Measurements from ENCODE around the gene LIG3.
"Not testable (repeated sequence)": the region's sequence is repeated elsewhere in the genome, so short reads cannot be mapped to it uniquely, and the experiment has no call there.

LIG3 gene

GRCh38 chr17:35045458-35045979 is 65.2 kb downstream of the LIG3 start:
- not testable (repeated sequence) for DNase-seq

GRCh38 chr17:35046245-35046644 is 65.9 kb downstream of the LIG3 start:
- DNase-seq: no peak

DNA sequence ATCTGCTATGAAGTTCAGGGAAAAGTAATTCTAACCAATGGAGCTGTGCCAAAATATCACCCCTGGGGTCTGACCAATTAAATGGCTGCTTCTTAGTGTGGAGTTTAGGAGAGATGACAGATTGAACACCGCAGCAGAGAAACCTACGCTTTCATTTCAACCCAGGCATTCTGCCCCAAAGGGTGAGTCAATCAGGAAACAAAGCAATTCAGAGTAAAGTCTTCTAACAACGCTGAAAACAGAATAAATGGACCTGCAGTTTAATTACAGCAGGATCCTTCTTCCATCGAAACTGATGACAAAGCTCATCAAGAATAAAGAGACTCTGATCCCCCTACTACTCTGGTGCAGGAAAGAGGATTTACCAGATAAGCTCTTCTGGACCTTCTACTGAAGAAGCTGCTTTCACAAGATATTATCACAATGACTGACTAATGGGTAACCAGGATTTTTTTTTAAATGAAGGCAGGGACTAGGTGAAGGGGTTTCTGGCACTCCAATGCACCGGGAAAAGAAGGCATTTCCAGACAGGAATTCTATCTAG is 66.5 kb downstream of the LIG3 start:
- DNase-seq: peak; percentile 56

DNA sequence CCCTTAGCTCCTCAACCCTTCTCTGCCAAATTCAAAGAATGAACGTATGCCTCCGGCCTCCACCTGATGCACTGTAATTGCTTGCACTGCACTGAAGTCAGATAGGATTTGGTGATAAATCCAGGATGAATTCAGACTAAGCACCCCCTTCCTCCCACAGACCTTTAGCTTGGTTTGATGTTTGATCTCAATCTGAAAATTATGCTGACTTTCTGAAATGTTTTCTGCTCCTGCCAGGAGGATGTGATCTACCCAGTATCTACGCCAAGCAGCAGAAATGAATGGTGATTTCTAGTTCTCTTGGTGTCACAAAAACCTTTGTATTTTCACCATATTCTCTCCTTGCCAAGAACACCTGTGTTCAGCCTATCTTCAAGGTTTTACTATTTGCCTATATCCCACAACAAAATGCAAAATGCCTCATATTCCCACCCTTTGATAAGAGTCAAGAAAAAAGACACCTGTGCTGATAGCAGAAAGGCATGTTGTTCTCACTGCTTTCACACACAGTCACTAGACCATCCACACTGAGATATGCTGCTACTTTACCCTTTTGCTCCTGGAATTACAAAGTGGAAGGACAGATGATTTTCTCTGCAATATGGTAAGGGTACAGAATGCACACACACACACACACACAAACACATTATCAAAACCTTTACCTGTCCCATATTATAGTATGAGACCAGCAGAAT is 68.5 kb downstream of the LIG3 start:
- DNase-seq: no peak

DNA sequence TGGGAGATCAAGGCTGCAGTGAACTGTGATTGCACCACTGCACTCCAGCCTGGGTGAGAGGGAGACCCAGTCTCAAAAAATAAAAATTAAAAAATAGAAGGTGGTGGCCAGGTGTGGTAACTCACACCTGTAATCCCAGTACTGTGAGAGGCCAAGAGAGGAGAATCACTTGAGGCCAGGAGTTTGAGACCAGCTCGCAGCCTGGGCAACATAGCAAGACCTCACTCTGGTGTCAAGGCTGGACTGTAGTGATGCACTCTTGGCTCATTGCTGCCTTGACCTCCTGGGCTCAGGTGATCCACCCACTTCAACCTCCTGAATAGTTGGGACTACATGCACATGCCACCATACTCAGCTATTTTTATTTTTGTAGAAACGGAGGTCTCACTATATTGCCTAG is 69.9 kb downstream of the LIG3 start:
- DNase-seq: no peak

DNA sequence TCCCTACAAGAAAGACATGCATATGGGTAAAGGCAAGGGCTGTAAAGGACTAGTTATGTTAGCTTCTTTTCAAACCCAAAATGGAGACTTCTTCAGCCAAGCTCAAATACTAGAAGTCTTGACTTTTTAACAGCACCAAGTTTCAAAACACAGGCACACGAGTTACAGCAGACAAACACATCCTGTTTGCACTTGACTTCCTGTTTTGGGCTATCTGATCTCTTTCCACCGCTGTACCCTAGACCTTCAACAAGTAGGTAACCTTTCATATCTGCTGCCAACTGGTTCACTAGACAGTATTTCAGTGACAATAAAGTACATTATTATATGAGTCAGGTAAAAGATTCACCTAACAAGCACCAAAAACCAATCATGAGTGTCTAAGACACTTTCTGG is 70.9 kb downstream of the LIG3 start:
- peak; percentile 47 for DNase-seq

DNA sequence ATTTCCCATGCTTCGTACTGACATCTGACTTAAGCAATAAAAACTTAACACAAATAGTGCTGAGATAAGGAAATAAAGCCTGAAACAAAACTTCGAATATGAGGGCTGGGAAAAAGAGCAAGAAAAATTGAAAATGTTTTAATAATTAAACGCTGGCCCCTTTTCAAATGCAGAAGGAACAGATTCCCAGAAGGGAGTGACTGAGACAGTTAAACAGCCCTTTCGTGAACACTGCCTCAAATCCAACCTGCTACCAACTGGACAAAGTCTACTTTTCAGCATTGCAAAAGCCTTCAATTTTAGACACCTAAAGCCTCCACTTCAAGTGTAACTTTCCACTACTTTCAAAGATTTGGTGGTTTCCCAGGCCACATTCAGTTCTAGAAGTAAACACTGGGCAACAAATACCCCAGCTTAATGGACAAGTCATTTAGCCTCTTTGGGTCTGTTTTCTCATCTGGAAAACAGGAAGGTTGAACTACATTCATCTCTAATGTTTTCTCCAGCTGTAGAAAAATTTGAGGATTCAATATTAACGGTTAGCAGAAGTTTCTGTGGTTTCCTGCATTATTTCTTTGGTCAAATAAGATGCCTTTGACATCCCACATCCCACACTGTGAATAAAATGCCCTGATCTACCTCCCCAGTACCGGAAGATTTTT is 71.4 kb downstream of the LIG3 start:
- no peak for DNase-seq

DNA sequence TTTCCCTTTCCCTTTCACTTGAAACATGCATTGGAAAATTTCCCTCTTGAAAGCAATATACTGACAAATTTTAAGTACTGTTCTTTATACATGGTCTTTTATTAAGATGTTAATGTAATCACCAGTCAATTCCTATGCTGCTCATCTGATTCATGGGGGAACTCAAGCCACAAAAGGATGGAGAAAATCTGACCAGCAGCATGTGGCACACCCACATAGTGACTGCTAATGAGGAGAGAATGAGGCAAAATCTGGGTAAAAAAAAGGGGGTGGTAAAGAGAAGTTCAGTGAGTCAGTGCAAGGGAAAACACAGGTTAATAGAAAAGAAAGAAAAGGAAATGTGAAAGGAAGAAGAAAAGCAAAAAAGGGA is 71.9 kb downstream of the LIG3 start:
- DNase-seq: no peak

GRCh38 chr17:35052780-35053179 is 72.5 kb downstream of the LIG3 start:
- DNase-seq: no peak

DNA sequence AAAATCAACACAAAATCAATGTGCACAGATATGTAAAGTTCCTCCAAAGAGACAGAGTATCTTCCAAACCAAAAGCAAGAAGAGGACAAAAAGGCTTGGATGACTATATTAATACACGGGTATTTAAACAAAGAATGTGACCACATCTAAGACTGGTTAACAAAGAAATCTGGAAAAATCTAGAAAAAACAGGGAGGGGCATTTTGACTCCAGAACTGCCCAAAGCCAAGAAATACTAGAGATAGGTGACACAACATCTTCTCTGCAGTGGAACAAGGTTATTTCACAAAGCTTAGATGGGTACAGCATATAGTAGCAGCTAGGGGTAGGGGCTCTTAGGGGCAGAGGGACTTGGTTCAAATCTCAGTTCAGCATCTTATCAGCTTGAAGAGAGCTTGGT is 72.9 kb downstream of the LIG3 start:
- DNase-seq: no peak

GRCh38 chr17:35056013-35056412 is 75.7 kb downstream of the LIG3 start:
- DNase-seq: no peak

DNA sequence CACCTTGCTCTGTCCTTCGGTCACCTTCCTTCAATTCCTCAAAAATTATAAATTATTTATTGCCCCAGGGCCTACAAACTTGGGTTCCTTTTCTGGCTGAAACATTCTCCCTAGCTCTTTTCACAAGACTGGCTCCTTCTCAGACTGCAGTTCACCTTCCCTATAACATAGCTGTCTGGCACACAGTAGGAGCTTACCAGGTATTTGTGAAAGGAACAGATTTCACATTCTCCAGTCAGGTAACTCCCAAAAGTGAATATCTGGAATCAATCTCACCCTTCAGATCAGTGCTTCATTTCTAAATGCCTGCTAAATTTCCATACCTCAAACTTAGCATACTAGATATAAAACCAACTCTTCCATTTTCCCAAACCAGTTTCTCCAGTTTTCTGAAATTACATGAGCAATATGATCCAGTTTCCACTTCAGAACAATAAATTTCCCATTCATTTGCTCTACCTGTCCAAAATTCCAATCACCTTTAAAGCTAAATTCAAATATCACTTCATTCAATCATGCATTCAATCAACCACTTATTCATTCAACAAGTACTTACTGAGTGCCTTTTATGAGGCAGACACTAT is 77.1 kb downstream of the LIG3 start:
- DNase-seq: no peak
